HFFc6 (cell line): Measurements from ENCODE around the gene DCBLD2. TPM values are rescaled to one million over a fixed set of nuclear protein-coding genes. Genes with fewer than 3 reads are reported as not detected.

Experiments used
- DNase-seq: peaks from one replicate; pipeline ENCODE4 v3.0.0-alpha.2; 2018
- H3K27ac Mint-ChIP-seq: 2 replicates; pipeline ENCODE4 v1.8.0; 2020; ENCODE audit warnings: mild to moderate bottlenecking, mixed read lengths
- H3K27me3 Mint-ChIP-seq: 2 replicates; pipeline ENCODE4 v1.8.0; 2021; ENCODE audit warnings: mild to moderate bottlenecking, moderate library complexity, mixed read lengths; ENCODE audit not compliant: insufficient read depth
- H3K36me3 Mint-ChIP-seq: 2 replicates; pipeline ENCODE4 v1.8.0; 2021; ENCODE audit warnings: low read depth, mixed read lengths
- H3K4me1 Mint-ChIP-seq: 2 replicates; pipeline ENCODE4 v1.8.0; 2020; ENCODE audit warnings: low read depth, mixed read lengths
- H3K4me3 Mint-ChIP-seq: 2 replicates; pipeline ENCODE4 v1.8.0; 2020; ENCODE audit warnings: mild to moderate bottlenecking, moderate library complexity, mixed read lengths
- H3K9me3 Mint-ChIP-seq: 2 replicates; pipeline ENCODE4 v1.8.0; 2020; ENCODE audit warnings: mild to moderate bottlenecking, mixed read lengths
- total RNA-seq, 6 experiments: library from RNA; stranded (reverse); fragmentation: NEBNext Ultra II Directional; extraction: Animal tissue kit (Norgen Biotek cat#: 25700); gene quantifications; 2 replicates in 1 of 6; 3 replicates in 5 of 6; pipeline ENCODE4 v1.2.3, GENCODE V29; 2021
- TF ChIP-seq, protein P1 (sequence below): fragments of 200-600 bp; sonication (generic); IDR thresholded peaks from 2 replicates; pipeline ENCODE4 v1.5.0; 2021; ENCODE audit warnings: antibody characterized with exemption, mild to moderate bottlenecking

The DCBLD2 gene
- total RNA-seq, 6 experiments from 2014 or later = 199 to 436 (median 233) TPM

DNA sequence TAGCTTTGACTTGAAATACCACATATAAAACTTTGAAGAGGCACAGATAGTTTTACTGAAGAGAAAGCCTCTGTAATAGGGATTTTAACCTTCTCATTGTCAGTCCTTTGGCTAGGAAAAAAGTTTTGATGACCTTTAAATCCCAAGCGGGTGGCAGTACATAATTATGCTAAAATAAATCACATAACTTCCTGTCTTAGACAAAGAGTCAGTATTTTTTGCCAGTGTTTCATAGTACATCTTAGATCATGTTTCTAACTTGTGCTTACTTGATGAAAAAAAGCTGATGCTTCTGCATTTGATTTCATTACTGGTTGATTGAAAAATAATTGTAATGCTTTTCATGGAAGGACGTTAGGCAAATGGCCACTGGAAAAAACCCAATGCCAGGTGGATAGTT lies 132.5 kb downstream of the DCBLD2 start:
- peaks cover 20% of the 10 kb centered on the region for H3K27me3 Mint-ChIP-seq
- no peaks in the 10 kb centered on the region for H3K36me3 Mint-ChIP-seq
- no peaks in the 10 kb centered on the region for H3K4me1 Mint-ChIP-seq
- no peak for DNase-seq
- TF ChIP-seq, protein P1, sequence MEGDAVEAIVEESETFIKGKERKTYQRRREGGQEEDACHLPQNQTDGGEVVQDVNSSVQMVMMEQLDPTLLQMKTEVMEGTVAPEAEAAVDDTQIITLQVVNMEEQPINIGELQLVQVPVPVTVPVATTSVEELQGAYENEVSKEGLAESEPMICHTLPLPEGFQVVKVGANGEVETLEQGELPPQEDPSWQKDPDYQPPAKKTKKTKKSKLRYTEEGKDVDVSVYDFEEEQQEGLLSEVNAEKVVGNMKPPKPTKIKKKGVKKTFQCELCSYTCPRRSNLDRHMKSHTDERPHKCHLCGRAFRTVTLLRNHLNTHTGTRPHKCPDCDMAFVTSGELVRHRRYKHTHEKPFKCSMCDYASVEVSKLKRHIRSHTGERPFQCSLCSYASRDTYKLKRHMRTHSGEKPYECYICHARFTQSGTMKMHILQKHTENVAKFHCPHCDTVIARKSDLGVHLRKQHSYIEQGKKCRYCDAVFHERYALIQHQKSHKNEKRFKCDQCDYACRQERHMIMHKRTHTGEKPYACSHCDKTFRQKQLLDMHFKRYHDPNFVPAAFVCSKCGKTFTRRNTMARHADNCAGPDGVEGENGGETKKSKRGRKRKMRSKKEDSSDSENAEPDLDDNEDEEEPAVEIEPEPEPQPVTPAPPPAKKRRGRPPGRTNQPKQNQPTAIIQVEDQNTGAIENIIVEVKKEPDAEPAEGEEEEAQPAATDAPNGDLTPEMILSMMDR = no peak
- H3K27ac Mint-ChIP-seq = no peak overlapping the region
- no peak overlapping the region for H3K4me3 Mint-ChIP-seq
- no peaks in the 10 kb centered on the region for H3K9me3 Mint-ChIP-seq

DNA sequence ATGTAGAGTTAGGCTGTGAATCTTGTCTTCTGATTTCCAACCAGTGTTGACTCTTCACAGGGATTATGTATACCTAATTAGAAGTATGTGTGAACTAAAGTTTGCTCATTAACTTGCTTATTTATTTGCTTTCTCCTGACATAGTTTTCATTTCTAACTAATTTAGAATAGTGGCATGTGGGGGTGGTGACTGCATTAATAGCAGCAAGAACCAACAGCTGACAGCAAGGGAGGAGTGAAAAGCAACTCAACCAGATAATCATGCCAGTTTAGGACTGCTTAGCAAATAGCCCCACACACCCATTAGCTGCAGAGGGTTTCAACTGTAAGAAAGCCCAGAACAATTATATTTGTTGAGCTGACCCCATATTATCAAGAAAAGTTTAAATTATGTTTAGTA lies 134.6 kb downstream of the DCBLD2 start:
- Mint-ChIP-seq H3K4me1 (peaks cover 11% of the 10 kb centered on the region; the same call in 1 of the 2 replicates), H3K9me3 (no peaks in the 10 kb centered on the region), H3K36me3 (no peaks in the 10 kb centered on the region), H3K4me3 (no peak overlapping the region), H3K27me3 (peaks cover 30% of the 10 kb centered on the region), H3K27ac (no peak overlapping the region)
- DNase-seq = no peak
- TF ChIP-seq, protein P1 = no peak

DNA sequence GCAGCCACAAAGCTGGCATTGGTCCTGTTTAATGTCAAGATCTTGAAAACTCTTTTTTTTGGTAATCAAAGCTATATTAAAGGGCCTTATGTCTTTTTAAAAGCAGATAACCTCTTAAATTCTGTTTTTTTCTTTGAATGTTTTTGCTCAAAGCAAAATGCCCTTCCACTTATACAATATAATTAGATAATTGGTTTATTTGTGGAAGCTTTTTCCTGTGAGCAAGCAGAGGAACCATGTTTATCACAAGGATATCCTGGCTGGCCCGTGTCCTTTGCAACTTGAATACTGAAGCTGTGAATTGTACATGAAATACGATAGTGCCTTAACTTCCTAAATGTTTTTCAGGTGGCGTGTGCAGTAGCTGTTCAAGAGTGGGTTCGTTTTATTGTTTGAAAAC lies 135.8 kb downstream of the DCBLD2 start:
- peaks cover 11% of the 10 kb centered on the region; the same call in 1 of the 2 replicates for H3K4me1 Mint-ChIP-seq
- no peaks in the 10 kb centered on the region for H3K36me3 Mint-ChIP-seq
- H3K9me3 Mint-ChIP-seq = no peaks in the 10 kb centered on the region
- peaks cover 32% of the 10 kb centered on the region for H3K27me3 Mint-ChIP-seq
- no peak overlapping the region for H3K27ac Mint-ChIP-seq
- H3K4me3 Mint-ChIP-seq = no peak overlapping the region
- DNase-seq = no peak
- TF ChIP-seq, protein P1 = no peak

DNA sequence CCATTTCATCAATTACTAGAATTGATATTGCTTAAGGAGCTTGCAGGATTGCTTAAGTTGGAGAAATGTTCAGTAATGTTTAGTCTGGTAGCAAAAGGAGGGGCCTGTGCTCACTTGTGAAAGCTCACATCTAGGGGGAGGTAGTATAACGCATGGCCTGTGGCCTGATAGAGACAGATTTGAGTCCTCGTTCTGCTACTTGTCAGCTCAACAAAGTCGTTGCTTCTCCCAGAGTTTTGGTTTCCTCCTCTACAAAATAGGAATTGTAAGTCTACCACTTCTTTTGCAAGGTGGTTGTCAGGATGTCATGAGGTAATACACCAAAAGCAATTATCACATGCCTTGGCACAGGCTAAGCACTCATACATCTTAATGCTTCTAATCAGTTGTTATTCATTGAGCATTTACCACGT lies 137.0 kb downstream of the DCBLD2 start:
- H3K9me3 Mint-ChIP-seq = no peaks in the 10 kb centered on the region
- H3K36me3 Mint-ChIP-seq = no peaks in the 10 kb centered on the region
- TF ChIP-seq, protein P1 = no peak
- H3K27me3 Mint-ChIP-seq = peaks cover 26% of the 10 kb centered on the region
- no peak for DNase-seq
- peaks cover 11% of the 10 kb centered on the region; the same call in 1 of the 2 replicates for H3K4me1 Mint-ChIP-seq
- H3K4me3 Mint-ChIP-seq = no peak overlapping the region
- H3K27ac Mint-ChIP-seq = no peak overlapping the region

DNA sequence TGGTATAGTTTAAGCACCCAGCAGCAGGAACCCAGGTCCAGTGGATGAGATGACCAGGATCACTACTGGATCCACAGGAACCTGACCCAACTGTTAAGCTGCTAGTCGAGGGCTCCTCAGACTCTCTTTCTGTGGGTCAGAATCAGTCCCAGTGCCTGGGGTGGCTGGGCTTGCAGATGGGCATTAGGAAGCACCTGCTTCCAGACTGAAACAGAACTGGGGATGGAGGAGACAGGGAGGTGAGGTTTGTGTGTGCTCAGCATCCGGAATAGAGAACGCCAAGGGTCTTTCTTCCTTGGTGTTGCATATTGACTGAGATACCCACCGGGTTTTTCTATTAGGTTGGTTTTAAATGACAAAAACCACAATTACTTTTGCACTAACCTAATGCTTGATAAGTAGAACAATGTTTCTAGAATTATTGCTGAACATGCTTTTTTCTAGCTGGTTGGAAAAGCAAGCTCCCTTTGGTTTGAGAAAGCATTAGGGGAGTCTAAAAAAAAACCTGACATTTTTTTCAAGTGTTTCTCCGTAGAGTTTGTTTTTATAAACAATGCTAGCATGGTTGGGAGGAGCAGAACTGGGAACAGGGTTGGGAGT lies 137.6 kb downstream of the DCBLD2 start:
- no peak overlapping the region for H3K4me3 Mint-ChIP-seq
- TF ChIP-seq, protein P1 = no peak
- peaks cover 11% of the 10 kb centered on the region; the same call in 1 of the 2 replicates for H3K4me1 Mint-ChIP-seq
- H3K27ac Mint-ChIP-seq = no peak overlapping the region
- H3K27me3 Mint-ChIP-seq = peaks cover 26% of the 10 kb centered on the region
- H3K36me3 Mint-ChIP-seq = no peaks in the 10 kb centered on the region
- no peak for DNase-seq
- no peaks in the 10 kb centered on the region for H3K9me3 Mint-ChIP-seq
